Loucy (cell line): Measurements from ENCODE around the gene PSMG3.

Experiments
- H2AFZ ChIP-seq: fragments of 200-600 bp; sonication (generic); 2 replicates; pipeline ENCODE4 v1.6.0; 2016; ENCODE audit warnings: antibody characterized with exemption, mild to moderate bottlenecking, low read length, moderate library complexity
- H3F3A ChIP-seq: fragments of 200-600 bp; 2 replicates; pipeline ENCODE4 v1.6.0; 2016; ENCODE audit warnings: antibody characterized with exemption, low read depth, mild to moderate bottlenecking
- H3K27me3 ChIP-seq: fragments of 200-600 bp; sonication (generic); 2 replicates; pipeline ENCODE4 v1.6.1; 2014; ENCODE audit warnings: low read length, mild to moderate bottlenecking; ENCODE audit not compliant: insufficient read depth, poor library complexity, severe bottlenecking
- H3K36me3 ChIP-seq: fragments of 200-600 bp; sonication (generic); 2 replicates; pipeline ENCODE4 v1.6.1; 2016; ENCODE audit warnings: low read length; ENCODE audit not compliant: insufficient read depth
- H3K4me1 ChIP-seq: fragments of 200-600 bp; sonication (generic); 2 replicates; pipeline ENCODE4 v1.5.1; 2014; ENCODE audit warnings: low read length, mild to moderate bottlenecking; ENCODE audit not compliant: insufficient read depth, poor library complexity, severe bottlenecking
- H3K4me2 ChIP-seq: fragments of 200-600 bp; sonication (generic); 2 replicates; pipeline ENCODE4 v1.6.0; 2014; ENCODE audit warnings: antibody characterized with exemption, low read length, low read depth, mild to moderate bottlenecking; ENCODE audit not compliant: poor library complexity, severe bottlenecking
- H3K4me3 ChIP-seq: fragments of 200-600 bp; sonication (generic); 2 replicates; pipeline ENCODE4 v1.5.1; 2014; ENCODE audit warnings: low read length, mild to moderate bottlenecking, mixed read lengths; ENCODE audit not compliant: poor library complexity, severe bottlenecking
- H3K79me2 ChIP-seq: fragments of 200-600 bp; sonication (generic); 2 replicates; pipeline ENCODE4 v1.6.1; 2014; ENCODE audit warnings: low read length; ENCODE audit not compliant: insufficient read depth
- H3K9ac ChIP-seq: fragments of 200-600 bp; sonication (generic); 2 replicates; pipeline ENCODE4 v1.6.0; 2014; ENCODE audit warnings: mild to moderate bottlenecking, low read depth, low read length, moderate library complexity; ENCODE audit not compliant: poor library complexity, severe bottlenecking
- H3K9me2 ChIP-seq: fragments of 200-600 bp; sonication (generic); replicated peaks from 2 replicates; pipeline ENCODE4 v1.6.1; 2016; ENCODE audit warnings: low read depth, low read length, mixed read lengths
- H3K9me3 ChIP-seq: fragments of 200-600 bp; sonication (generic); 2 replicates; pipeline ENCODE4 v1.6.1; 2014; ENCODE audit warnings: mild to moderate bottlenecking, antibody characterized with exemption, low read length, low read depth; ENCODE audit not compliant: insufficient read depth
- H4K20me1 ChIP-seq: fragments of 200-600 bp; sonication (generic); 2 replicates; pipeline ENCODE4 v1.6.0; 2014; ENCODE audit warnings: antibody characterized with exemption, low read length, mild to moderate bottlenecking; ENCODE audit not compliant: insufficient read depth, poor library complexity, severe bottlenecking
- EZH2phosphoT487 ChIP-seq: fragments of 200-600 bp; IDR thresholded peaks from 2 replicates; pipeline ENCODE4 v1.6.1; 2018; ENCODE audit warnings: antibody characterized with exemption, mild to moderate bottlenecking, moderate library complexity, borderline replicate concordance
- TF ChIP-seq, protein P1 (sequence below): fragments of 200-600 bp; sonication (generic); conservative IDR thresholded peaks from 2 replicates; pipeline ENCODE4 v1.5.1; 2014; ENCODE audit warnings: mild to moderate bottlenecking, antibody characterized with exemption, low read length

The PSMG3 gene

DNA sequence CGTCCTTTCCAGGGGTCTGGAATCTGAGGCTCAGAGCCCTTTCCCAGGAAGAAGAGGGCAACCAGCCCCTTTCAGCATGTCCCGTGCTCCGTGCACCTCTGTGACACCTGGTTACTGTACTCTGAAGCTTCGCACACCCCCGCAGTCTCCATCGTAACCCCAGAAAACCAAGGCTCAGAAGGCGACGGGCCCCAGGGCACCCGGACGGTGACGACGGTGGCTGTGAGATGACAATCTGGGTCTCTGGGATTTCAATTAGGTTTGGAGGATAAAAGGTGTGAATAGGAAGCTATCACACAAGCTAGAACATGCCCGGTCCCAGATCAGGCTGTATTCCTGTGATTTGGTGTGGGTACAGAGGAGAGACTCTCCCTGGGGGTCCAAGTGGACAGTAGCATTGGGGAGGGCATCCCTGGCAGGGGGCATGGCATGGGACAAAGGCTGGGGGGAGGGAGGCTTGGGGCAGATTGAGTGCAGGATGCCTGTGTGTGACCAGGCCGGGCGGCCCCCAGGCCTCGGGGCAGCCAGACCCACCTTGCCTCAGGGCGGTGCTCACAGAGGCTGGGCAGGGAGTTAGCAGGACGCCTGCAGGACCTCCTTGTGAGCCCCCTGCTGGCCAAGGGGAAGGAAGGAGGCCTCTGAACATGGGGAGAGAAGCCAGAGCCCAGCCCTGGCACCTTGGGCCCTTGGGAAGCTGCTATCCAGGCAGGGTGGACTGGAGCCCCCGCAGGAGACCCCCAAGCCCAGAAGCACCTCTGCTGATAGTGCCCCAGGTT lies 23.4 kb upstream of the PSMG3 start:
- H3K4me2 ChIP-seq: no peak overlapping the region
- H3F3A ChIP-seq: no peaks in the 10 kb centered on the region
- no peak overlapping the region for H3K9ac ChIP-seq
- TF ChIP-seq, protein P1, sequence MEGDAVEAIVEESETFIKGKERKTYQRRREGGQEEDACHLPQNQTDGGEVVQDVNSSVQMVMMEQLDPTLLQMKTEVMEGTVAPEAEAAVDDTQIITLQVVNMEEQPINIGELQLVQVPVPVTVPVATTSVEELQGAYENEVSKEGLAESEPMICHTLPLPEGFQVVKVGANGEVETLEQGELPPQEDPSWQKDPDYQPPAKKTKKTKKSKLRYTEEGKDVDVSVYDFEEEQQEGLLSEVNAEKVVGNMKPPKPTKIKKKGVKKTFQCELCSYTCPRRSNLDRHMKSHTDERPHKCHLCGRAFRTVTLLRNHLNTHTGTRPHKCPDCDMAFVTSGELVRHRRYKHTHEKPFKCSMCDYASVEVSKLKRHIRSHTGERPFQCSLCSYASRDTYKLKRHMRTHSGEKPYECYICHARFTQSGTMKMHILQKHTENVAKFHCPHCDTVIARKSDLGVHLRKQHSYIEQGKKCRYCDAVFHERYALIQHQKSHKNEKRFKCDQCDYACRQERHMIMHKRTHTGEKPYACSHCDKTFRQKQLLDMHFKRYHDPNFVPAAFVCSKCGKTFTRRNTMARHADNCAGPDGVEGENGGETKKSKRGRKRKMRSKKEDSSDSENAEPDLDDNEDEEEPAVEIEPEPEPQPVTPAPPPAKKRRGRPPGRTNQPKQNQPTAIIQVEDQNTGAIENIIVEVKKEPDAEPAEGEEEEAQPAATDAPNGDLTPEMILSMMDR: peak; percentile 63; the same call in 1 of the 2 replicates
- TF ChIP-seq EZH2phosphoT487: no peak
- no peak overlapping the region for H3K4me3 ChIP-seq
- H3K4me1 ChIP-seq: no peaks in the 10 kb centered on the region
- H3K36me3 ChIP-seq: no peaks in the 10 kb centered on the region
- no peaks in the 10 kb centered on the region for H3K27me3 ChIP-seq
- no peaks in the 10 kb centered on the region for H4K20me1 ChIP-seq
- no peaks in the 10 kb centered on the region for H3K79me2 ChIP-seq
- no peak overlapping the region for H2AFZ ChIP-seq
- H3K9me3 ChIP-seq: no peaks in the 10 kb centered on the region
- H3K9me2 ChIP-seq: no peaks in the 10 kb centered on the region

- H3K4me3 ChIP-seq: peak overlapping the region; percentile 11
- no peak for TF ChIP-seq EZH2phosphoT487
- TF ChIP-seq, protein P1: no peak
- H3K36me3 ChIP-seq: no peaks in the 10 kb centered on the region
- peak overlapping the region; percentile 1; the same call in 1 of the 2 replicates for H2AFZ ChIP-seq
- H3K9me2 ChIP-seq: no peaks in the 10 kb centered on the region
- no peaks in the 10 kb centered on the region for H3K79me2 ChIP-seq
- H3F3A ChIP-seq: no peaks in the 10 kb centered on the region
- no peaks in the 10 kb centered on the region for H3K4me1 ChIP-seq
- no peak overlapping the region for H3K9ac ChIP-seq
- no peaks in the 10 kb centered on the region for H3K27me3 ChIP-seq
- H3K4me2 ChIP-seq: peak overlapping the region; percentile 10
- no peaks in the 10 kb centered on the region for H4K20me1 ChIP-seq
- H3K9me3 ChIP-seq: no peaks in the 10 kb centered on the region
These were observed 22.6 kb upstream of the PSMG3 start for GRCh38 chr7:1592299-1592871.

DNA sequence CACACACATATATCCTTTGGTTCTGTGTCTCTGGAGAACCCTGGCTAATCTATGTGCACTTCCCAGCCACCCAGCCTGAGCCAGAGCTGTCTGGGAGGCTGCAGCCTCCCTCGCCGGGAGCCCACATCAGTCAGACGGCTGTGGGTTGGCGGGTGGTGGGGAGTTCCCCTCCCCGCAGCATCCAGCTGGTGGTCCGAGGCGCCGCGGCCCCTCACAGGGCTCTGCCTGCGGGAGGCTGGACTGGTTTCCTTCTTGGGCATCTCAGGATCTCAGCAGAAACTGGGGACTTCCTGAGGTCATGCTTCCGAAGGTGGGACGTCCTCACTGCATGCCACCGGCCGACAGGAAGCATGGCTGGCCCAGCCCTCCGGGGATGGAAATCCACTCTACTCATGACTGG lies 22.0 kb upstream of the PSMG3 start:
- Histone ChIP-seq H3K9me3 (no peaks in the 10 kb centered on the region), H3K4me3 (peak overlapping the region; percentile 11), H3K4me1 (no peaks in the 10 kb centered on the region), H3K4me2 (peak overlapping the region; percentile 10), H4K20me1 (no peaks in the 10 kb centered on the region), H3K9me2 (no peaks in the 10 kb centered on the region), H3K27me3 (no peaks in the 10 kb centered on the region), H3K9ac (no peak overlapping the region), H3K79me2 (no peaks in the 10 kb centered on the region), H2AFZ (peak overlapping the region; percentile 1; the same call in 1 of the 2 replicates), H3F3A (no peaks in the 10 kb centered on the region), H3K36me3 (no peaks in the 10 kb centered on the region)
- TF ChIP-seq, protein P1: no peak
- no peak for TF ChIP-seq EZH2phosphoT487
